ENCODE results near the gene SNCB.
A peak's percentile ranks its signal among the peaks of the same experiment; 100 is the strongest.

SNCB gene

GRCh38 chr5:176658817-176659511 lies 28.6 kb upstream of the SNCB start:
- Histone ChIP-seq H3K36me3 (ENCODE audit: control insufficient read depth, insufficient read depth, low read length) (peaks cover 2% of the 10 kb centered on the region), H3K4me3 (ENCODE audit: low read length) (peak overlapping the region; percentile 47), H3K27me3 (ENCODE audit: control insufficient read depth, insufficient read depth, low read length) (no peaks in the 10 kb centered on the region), H3K9ac (ENCODE audit: low read length) (no peak overlapping the region), H3K27ac (ENCODE audit: low read depth, low read length) (no peak overlapping the region), H3K4me1 (ENCODE audit: control insufficient read depth, insufficient read depth, low read length) (no peaks in the 10 kb centered on the region)

- Histone ChIP-seq H3K4me3 (ENCODE audit: low read length) (peak overlapping the region; percentile 47), H3K27me3 (ENCODE audit: control insufficient read depth, insufficient read depth, low read length) (no peaks in the 10 kb centered on the region), H3K9ac (ENCODE audit: low read length) (no peak overlapping the region), H3K4me1 (ENCODE audit: control insufficient read depth, insufficient read depth, low read length) (no peaks in the 10 kb centered on the region), H3K27ac (ENCODE audit: low read depth, low read length) (no peak overlapping the region), H3K36me3 (ENCODE audit: control insufficient read depth, insufficient read depth, low read length) (peaks cover 6% of the 10 kb centered on the region)
These were observed 27.8 kb upstream of the SNCB start for GRCh38 chr5:176658007-176658599.

GRCh38 chr5:176656467-176656990 lies 26.2 kb upstream of the SNCB start:
- H3K9ac ChIP-seq (ENCODE audit: low read length): no peak overlapping the region
- peaks cover 8% of the 10 kb centered on the region for H3K36me3 ChIP-seq (ENCODE audit: control insufficient read depth, insufficient read depth, low read length)
- H3K27me3 ChIP-seq (ENCODE audit: control insufficient read depth, insufficient read depth, low read length): no peaks in the 10 kb centered on the region
- H3K4me3 ChIP-seq (ENCODE audit: low read length): no peak overlapping the region
- no peaks in the 10 kb centered on the region for H3K4me1 ChIP-seq (ENCODE audit: control insufficient read depth, insufficient read depth, low read length)
- H3K27ac ChIP-seq (ENCODE audit: low read depth, low read length): no peak overlapping the region

DNA sequence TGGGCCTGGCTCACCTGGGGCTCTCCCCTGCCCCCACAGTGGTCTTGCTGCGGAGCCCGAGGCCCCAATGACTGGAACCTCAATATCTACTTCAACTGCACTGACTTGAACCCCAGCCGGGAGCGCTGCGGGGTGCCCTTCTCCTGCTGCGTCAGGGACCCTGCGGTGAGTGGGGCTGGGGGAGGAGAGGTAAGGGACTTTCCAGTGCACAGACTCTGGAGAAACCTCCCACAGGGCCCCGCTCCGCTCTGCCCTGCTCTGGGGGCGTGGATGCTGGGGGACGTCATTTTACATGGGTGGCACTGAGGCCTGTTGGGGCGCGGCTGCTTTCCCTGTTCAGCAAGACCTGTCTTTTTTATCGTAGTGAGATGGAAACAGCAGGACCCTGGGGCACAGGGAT lies 24.5 kb upstream of the SNCB start:
- Histone ChIP-seq H3K4me3 (ENCODE audit: low read length) (no peak overlapping the region), H3K27ac (ENCODE audit: low read depth, low read length) (no peak overlapping the region), H3K36me3 (ENCODE audit: control insufficient read depth, insufficient read depth, low read length) (peaks cover 8% of the 10 kb centered on the region)

GRCh38 chr5:176653401-176654385 lies 23.4 kb upstream of the SNCB start:
- Histone ChIP-seq H3K4me3 (ENCODE audit: low read length) (no peak overlapping the region), H3K36me3 (ENCODE audit: control insufficient read depth, insufficient read depth, low read length) (peaks cover 8% of the 10 kb centered on the region), H3K27ac (ENCODE audit: low read depth, low read length) (no peak overlapping the region), H3K4me1 (ENCODE audit: control insufficient read depth, insufficient read depth, low read length) (no peaks in the 10 kb centered on the region), H3K27me3 (ENCODE audit: control insufficient read depth, insufficient read depth, low read length) (no peaks in the 10 kb centered on the region), H3K9ac (ENCODE audit: low read length) (no peak overlapping the region)

More for the DNA sequence above, 24.5 kb upstream of the SNCB start:
- no peak overlapping the region for H3K9ac ChIP-seq (ENCODE audit: low read length)
- no peaks in the 10 kb centered on the region for H3K4me1 ChIP-seq (ENCODE audit: control insufficient read depth, insufficient read depth, low read length)
- H3K27me3 ChIP-seq (ENCODE audit: control insufficient read depth, insufficient read depth, low read length): no peaks in the 10 kb centered on the region

- no peak overlapping the region for H3K27ac ChIP-seq (ENCODE audit: low read depth, low read length)
- no peak overlapping the region for H3K9ac ChIP-seq (ENCODE audit: low read length)
- peaks cover 6% of the 10 kb centered on the region for H3K4me1 ChIP-seq (ENCODE audit: control insufficient read depth, insufficient read depth, low read length)
- H3K4me3 ChIP-seq (ENCODE audit: low read length): no peak overlapping the region
- no peaks in the 10 kb centered on the region for H3K27me3 ChIP-seq (ENCODE audit: control insufficient read depth, insufficient read depth, low read length)
- peaks cover 8% of the 10 kb centered on the region for H3K36me3 ChIP-seq (ENCODE audit: control insufficient read depth, insufficient read depth, low read length)
These were observed 21.8 kb upstream of the SNCB start for GRCh38 chr5:176652136-176652535.

DNA sequence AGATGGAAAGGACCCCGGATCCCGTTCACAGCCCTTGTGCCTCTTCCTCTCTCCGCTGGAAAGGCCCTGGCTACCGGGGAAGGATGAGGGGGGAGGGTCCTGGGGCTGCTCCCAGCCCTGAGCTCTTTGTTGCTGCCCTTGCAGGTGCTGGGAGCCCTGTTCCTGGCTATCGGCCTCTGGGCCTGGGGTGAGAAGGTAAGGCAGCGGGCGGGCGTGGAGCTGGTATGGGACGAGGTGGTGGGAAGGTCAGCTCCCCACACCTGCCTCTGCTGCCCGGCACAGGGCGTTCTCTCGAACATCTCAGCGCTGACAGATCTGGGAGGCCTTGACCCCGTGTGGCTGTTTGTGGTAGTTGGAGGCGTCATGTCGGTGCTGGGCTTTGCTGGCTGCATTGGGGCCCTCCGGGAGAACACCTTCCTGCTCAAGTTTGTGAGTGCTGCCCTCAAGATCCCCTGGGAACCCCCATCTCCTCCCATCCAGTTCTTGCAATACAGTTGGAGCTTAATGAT lies 21.2 kb upstream of the SNCB start:
- Histone ChIP-seq H3K27me3 (ENCODE audit: control insufficient read depth, insufficient read depth, low read length) (no peaks in the 10 kb centered on the region), H3K4me3 (ENCODE audit: low read length) (no peak overlapping the region), H3K4me1 (ENCODE audit: control insufficient read depth, insufficient read depth, low read length) (peaks cover 6% of the 10 kb centered on the region), H3K9ac (ENCODE audit: low read length) (no peak overlapping the region), H3K36me3 (ENCODE audit: control insufficient read depth, insufficient read depth, low read length) (peaks cover 8% of the 10 kb centered on the region), H3K27ac (ENCODE audit: low read depth, low read length) (no peak overlapping the region)

DNA sequence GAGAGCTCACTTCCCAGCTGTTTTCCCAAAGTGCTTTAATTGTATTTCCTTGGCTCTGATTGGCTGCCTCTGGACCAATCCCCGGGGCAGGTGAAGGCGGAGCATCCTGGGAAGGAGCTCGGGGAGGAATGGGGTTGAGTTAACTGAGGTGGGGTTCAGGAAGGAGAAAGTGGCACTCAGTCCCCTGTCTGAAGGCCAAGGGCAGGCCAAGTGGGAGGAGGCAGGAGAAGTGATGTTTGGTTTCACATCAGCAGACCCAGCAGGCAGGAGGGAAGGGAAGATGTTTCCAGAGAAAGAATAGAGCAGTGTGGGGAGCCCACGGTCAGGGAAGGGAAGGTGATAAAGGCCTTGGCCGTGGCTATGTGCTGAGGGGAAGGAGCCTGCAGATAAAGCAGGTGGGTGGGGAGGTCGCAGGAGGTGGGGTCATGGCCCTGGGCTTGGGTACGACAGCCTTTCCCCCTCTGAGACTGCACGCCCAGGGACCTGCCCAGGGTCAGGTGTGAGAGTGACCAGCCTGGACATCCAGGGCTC lies 20.1 kb upstream of the SNCB start:
- no peak overlapping the region for H3K27ac ChIP-seq (ENCODE audit: low read depth, low read length)
- no peaks in the 10 kb centered on the region for H3K27me3 ChIP-seq (ENCODE audit: control insufficient read depth, insufficient read depth, low read length)
- H3K36me3 ChIP-seq (ENCODE audit: control insufficient read depth, insufficient read depth, low read length): peaks cover 8% of the 10 kb centered on the region
- H3K4me1 ChIP-seq (ENCODE audit: control insufficient read depth, insufficient read depth, low read length): peaks cover 6% of the 10 kb centered on the region
- no peak overlapping the region for H3K4me3 ChIP-seq (ENCODE audit: low read length)
- no peak overlapping the region for H3K9ac ChIP-seq (ENCODE audit: low read length)

DNA sequence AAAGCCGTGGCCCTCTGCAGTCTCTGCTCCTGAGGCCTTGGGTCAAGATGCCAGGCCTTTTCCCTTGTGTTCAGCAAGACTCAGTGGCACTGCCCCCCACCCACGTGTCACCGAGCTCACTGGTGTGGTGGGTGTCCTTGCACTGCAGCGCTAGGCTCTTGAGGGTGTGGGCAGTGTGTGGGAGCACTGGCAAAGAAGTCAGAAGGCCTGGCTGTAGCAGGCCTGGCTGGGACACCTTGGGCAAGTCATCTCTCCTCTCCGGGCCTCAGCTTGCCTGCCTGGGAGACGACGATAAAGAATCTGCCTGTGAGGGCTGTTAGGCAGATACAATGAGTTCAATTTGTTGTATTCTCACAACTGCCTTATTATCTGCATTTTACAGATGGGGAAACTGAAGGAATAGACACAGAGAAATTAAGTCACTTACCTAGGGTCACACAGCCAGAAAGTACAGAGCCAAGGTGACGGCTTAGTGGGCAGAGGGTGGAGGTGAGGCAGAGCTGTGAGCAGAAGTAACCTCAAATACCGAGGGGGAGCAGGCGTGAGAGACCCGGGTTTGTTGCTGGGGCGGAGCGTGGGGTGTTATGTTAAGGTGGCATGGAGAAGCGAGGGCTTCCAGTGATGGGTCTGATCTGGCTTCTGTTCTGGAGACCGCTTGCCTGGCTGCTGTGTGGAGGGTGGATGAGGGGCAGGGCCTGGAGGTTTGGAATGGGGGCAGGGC lies 18.3 kb upstream of the SNCB start:
- Histone ChIP-seq H3K27me3 (ENCODE audit: control insufficient read depth, insufficient read depth, low read length) (no peaks in the 10 kb centered on the region), H3K4me1 (ENCODE audit: control insufficient read depth, insufficient read depth, low read length) (peaks cover 6% of the 10 kb centered on the region), H3K4me3 (ENCODE audit: low read length) (peak overlapping the region; percentile 85), H3K36me3 (ENCODE audit: control insufficient read depth, insufficient read depth, low read length) (peaks cover 3% of the 10 kb centered on the region), H3K27ac (ENCODE audit: low read depth, low read length) (no peak overlapping the region), H3K9ac (ENCODE audit: low read length) (no peak overlapping the region)

DNA sequence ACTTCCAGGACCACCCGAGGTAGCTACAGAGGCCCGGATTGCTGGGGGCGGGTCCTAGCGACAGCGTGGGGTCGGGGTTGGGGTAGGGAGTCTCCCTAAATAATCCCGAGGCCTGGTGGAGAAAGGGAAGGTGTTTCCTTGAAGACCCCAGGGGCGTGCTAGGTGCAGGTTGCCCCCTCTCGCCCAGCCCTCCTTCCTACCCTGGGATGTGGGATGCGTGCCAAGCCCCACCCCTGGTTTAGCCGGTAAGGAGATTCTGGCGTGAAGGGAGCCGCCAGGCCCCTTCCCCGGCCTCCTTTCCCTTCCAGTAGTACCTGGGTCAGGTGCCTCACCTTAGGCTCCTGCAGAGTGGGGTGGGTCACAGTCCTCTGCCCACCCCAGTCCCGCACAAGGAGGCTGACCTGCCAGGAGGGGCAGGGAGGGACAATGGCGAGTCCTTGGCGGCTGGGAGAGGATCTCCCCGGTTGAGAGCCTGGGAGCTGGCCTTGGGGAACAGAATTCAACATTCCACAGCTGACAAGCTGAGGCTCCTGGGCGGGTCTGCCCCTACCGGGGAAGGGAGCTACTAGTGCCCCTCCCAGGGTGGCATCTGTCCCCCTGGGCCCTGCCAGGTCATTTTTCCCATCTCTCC lies 17.6 kb upstream of the SNCB start:
- Histone ChIP-seq H3K27me3 (ENCODE audit: control insufficient read depth, insufficient read depth, low read length) (no peaks in the 10 kb centered on the region), H3K9ac (ENCODE audit: low read length) (peak overlapping the region; percentile 68), H3K4me1 (ENCODE audit: control insufficient read depth, insufficient read depth, low read length) (peaks cover 6% of the 10 kb centered on the region), H3K4me3 (ENCODE audit: low read length) (peak overlapping the region; percentile 85), H3K36me3 (ENCODE audit: control insufficient read depth, insufficient read depth, low read length) (peaks cover under 1% of the 10 kb centered on the region), H3K27ac (ENCODE audit: low read depth, low read length) (peak overlapping the region; percentile 64)
